Ishikawa (cell line): ENCODE results near the gene NTNG2.

Experiments
- CEBPB ChIP-seq: IDR thresholded peaks from 2 replicates; pipeline ENCODE4 v1.6.1; 2012
- CREB1 ChIP-seq: IDR thresholded peaks from 2 replicates; pipeline ENCODE4 v1.6.1; 2012; ENCODE audit warnings: low read depth
- EGR1 ChIP-seq: IDR thresholded peaks from 2 replicates; pipeline ENCODE4 v1.6.1; 2012
- EP300 ChIP-seq: IDR thresholded peaks from 2 replicates; pipeline ENCODE4 v1.6.1; 2012; ENCODE audit warnings: borderline replicate concordance
- FOXM1 ChIP-seq: IDR thresholded peaks from 2 replicates; pipeline ENCODE4 v1.6.1; 2012; ENCODE audit warnings: low read depth, borderline replicate concordance
- NFIC ChIP-seq: IDR thresholded peaks from 2 replicates; pipeline ENCODE4 v1.6.1; 2012
- RAD21 ChIP-seq: IDR thresholded peaks from 2 replicates; pipeline ENCODE4 v1.6.1; 2012; ENCODE audit warnings: low read depth
- TAF1 ChIP-seq: IDR thresholded peaks from 2 replicates; pipeline ENCODE4 v1.6.1; 2012; ENCODE audit warnings: low read depth, mild to moderate bottlenecking
- TEAD4 ChIP-seq: IDR thresholded peaks from 2 replicates; pipeline ENCODE4 v1.6.1; 2012
- YY1 ChIP-seq: IDR thresholded peaks from 2 replicates; pipeline ENCODE4 v1.6.1; 2012; ENCODE audit warnings: low read depth
- ZBTB7A ChIP-seq: IDR thresholded peaks from 2 replicates; pipeline ENCODE4 v1.6.1; 2012; ENCODE audit warnings: low read depth
- TF ChIP-seq, protein P1 (sequence below): IDR thresholded peaks from 2 replicates; pipeline ENCODE4 v1.6.1; 2012; ENCODE audit warnings: low read depth, mild to moderate bottlenecking
- TF ChIP-seq, protein P2 (sequence below): IDR thresholded peaks from 2 replicates; pipeline ENCODE4 v1.6.1; 2012

DNA sequence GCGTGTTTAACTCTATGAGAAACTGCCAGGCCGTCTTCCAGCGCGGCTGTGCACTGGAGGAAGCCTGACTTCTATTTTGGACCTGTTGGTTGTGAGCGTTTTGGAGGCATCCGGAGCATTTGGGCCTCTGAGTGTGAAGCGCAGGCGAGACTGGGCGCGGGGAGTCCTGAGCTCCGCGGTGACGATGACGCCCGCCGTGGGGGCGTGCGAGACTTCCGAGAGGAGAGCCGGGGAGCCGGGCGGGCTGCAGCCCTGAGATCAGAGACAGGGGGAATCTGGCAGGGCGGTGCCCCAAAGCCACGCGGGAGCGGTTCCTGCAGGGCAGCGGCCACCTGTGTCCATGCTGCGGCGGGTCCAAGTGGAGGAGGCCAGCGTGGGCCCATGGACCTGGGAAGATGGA is 47.4 kb downstream of the NTNG2 start:
- TF ChIP-seq EP300 (no peak), RAD21 (no peak), TEAD4 (no peak), CREB1 (no peak), NFIC (no peak), YY1 (no peak), FOXM1 (no peak), CEBPB (no peak), EGR1 (no peak), TAF1 (no peak), ZBTB7A (no peak)
- TF ChIP-seq, protein P1, sequence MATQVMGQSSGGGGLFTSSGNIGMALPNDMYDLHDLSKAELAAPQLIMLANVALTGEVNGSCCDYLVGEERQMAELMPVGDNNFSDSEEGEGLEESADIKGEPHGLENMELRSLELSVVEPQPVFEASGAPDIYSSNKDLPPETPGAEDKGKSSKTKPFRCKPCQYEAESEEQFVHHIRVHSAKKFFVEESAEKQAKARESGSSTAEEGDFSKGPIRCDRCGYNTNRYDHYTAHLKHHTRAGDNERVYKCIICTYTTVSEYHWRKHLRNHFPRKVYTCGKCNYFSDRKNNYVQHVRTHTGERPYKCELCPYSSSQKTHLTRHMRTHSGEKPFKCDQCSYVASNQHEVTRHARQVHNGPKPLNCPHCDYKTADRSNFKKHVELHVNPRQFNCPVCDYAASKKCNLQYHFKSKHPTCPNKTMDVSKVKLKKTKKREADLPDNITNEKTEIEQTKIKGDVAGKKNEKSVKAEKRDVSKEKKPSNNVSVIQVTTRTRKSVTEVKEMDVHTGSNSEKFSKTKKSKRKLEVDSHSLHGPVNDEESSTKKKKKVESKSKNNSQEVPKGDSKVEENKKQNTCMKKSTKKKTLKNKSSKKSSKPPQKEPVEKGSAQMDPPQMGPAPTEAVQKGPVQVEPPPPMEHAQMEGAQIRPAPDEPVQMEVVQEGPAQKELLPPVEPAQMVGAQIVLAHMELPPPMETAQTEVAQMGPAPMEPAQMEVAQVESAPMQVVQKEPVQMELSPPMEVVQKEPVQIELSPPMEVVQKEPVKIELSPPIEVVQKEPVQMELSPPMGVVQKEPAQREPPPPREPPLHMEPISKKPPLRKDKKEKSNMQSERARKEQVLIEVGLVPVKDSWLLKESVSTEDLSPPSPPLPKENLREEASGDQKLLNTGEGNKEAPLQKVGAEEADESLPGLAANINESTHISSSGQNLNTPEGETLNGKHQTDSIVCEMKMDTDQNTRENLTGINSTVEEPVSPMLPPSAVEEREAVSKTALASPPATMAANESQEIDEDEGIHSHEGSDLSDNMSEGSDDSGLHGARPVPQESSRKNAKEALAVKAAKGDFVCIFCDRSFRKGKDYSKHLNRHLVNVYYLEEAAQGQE = no peak
- TF ChIP-seq, protein P2, sequence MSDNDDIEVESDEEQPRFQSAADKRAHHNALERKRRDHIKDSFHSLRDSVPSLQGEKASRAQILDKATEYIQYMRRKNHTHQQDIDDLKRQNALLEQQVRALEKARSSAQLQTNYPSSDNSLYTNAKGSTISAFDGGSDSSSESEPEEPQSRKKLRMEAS = no peak
